ENCODE results near the gene OR2D3. TPM values are rescaled to one million over a fixed set of nuclear protein-coding genes. Genes with fewer than 3 reads are reported as not detected.
"Not testable (repeated sequence)": the region's sequence is repeated elsewhere in the genome, so short reads cannot be mapped to it uniquely, and the experiment has no call there.

Gene OR2D3
- total RNA-seq, 1 experiment from 2014 or later: not detected

DNA sequence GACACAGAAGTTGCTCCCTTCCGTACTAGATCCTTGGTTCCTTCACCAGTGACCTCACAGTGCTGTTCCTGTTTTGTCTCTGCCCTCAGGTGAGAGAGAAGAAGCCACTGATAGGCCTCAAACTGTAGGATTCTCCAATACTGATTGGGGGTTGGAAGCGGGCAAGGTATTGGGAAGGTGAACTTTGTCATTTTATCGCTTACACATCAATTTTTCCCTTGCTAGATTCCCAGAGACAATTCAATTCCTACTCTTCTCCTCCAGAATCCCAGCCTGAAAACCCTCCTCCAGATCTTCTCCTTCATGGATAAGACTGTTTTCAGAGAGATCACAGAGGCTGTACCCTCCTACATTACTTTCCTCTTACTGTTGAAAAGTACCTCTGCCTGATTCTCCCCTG, 9.4 kb upstream of the OR2D3 start:
- no peak for DNase-seq
- no peak overlapping the region for H3K4me3 ChIP-seq (ENCODE audit: insufficient read depth, low read depth, low read length)
- no peaks in the 10 kb centered on the region for H3K27me3 ChIP-seq (ENCODE audit: control insufficient read depth, insufficient read depth, low read length)
- no peaks in the 10 kb centered on the region for H3K36me3 ChIP-seq (replicated peaks; ENCODE audit: control insufficient read depth, insufficient read depth, low read length)

DNA sequence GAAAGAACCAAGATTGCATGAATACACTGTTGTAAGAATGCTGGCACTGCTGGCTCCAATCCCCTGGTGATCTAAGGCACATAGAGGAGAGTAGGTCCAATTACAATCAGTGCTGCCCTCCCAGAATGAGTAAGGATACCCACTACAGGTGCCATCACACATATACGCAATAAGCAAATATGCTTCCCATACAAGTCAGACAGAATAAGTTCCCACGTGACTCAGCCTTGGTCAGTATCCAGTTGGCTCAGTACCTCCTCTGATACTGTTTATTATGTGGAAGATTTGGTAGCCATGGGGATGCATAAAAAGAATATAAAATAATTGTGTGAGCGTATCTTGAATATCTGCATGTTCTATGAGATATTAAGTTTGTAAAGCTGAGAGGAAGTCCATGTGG, 8.9 kb upstream of the OR2D3 start:
- Histone ChIP-seq H3K36me3 (replicated peaks; ENCODE audit: control insufficient read depth, insufficient read depth, low read length) (no peaks in the 10 kb centered on the region), H3K27me3 (ENCODE audit: control insufficient read depth, insufficient read depth, low read length) (no peaks in the 10 kb centered on the region), H3K4me3 (ENCODE audit: insufficient read depth, low read depth, low read length) (no peak overlapping the region)
- DNase-seq: no peak

DNA sequence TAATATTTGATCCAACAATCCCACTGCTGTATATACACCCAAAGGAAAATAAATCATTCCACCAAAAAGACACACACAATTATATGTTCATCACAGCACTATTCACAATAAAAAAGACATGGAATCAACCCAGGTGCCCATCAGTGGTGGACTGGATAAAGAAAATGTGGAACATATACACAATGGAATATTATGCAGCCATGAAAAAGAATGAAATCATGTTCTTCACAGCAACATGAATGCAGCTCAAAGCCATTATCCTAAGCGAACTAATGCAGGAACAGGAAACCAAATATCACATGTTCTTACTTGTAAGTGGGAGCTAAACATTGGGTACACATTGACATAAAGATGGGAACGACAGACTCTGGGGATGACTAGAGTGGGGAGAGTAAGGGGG, 1.1 kb upstream of the OR2D3 start:
- no peak for DNase-seq
- Histone ChIP-seq H3K4me3 (ENCODE audit: insufficient read depth, low read depth, low read length) (no peak overlapping the region), H3K27me3 (ENCODE audit: control insufficient read depth, insufficient read depth, low read length) (no peaks in the 10 kb centered on the region), H3K36me3 (replicated peaks; ENCODE audit: control insufficient read depth, insufficient read depth, low read length) (no peaks in the 10 kb centered on the region)

DNA sequence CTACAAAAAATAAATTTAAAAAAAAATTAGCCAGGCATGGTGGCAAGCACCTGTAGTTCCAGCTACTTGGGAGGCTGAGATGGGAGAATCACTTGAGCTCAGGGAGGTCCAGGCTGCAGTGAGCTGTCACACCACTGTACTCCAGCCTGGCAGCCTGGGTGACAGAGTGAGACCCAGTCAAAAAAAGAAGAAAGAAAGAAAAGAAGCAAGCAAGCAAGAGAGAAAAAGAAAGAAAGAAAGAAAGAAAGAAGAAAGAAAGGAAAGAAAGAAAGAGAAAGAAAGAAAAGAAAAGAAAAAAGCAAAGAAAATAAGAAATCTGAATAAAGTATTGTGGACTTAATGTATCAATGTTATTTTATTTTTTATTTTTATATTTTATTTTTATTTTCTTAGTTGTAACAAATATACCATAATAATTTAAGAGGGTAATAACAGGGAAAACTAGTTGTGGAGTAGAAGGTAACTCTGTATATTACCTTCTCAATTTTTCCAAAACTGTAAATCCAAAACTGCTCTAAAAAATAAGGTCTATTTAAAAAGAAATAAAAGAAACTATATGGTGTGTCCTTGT, 4.3 kb downstream of the OR2D3 start:
- no peak for DNase-seq
- Histone ChIP-seq H3K36me3 (replicated peaks; ENCODE audit: control insufficient read depth, insufficient read depth, low read length) (no peaks in the 10 kb centered on the region), H3K27me3 (ENCODE audit: control insufficient read depth, insufficient read depth, low read length) (no peaks in the 10 kb centered on the region), H3K4me3 (ENCODE audit: insufficient read depth, low read depth, low read length) (no peak overlapping the region)

DNA sequence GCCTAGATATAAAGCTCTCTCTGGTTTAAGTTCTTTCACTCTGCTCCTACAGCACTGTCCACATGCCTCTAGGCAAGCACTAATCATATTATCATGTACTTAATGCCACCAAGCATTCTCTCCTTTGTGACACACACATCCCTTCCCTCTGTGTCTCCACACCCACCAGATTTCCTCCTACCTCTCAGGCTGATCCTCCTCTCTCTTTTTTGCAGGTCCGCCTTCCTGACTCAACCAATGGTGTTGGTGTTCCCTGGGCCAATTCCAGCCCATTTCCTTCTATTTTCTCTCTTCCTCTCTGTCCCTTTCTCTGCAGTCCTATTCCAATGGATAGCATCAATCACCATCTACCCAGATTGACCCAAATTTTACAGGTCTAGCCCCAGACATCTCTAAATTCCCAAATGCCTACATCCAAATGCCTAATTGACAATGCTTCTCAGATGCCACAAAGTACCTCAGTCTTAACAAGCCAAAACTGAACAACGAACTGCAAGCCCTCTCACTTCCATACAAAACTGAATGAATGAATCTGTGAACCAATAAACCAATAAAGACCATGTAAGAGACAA, 4.9 kb downstream of the OR2D3 start:
- Histone ChIP-seq H3K4me3 (ENCODE audit: insufficient read depth, low read depth, low read length) (peak overlapping the region; percentile 98), H3K27me3 (ENCODE audit: control insufficient read depth, insufficient read depth, low read length) (no peaks in the 10 kb centered on the region), H3K36me3 (replicated peaks; ENCODE audit: control insufficient read depth, insufficient read depth, low read length) (no peaks in the 10 kb centered on the region)
- peak; percentile 23 for DNase-seq

DNA sequence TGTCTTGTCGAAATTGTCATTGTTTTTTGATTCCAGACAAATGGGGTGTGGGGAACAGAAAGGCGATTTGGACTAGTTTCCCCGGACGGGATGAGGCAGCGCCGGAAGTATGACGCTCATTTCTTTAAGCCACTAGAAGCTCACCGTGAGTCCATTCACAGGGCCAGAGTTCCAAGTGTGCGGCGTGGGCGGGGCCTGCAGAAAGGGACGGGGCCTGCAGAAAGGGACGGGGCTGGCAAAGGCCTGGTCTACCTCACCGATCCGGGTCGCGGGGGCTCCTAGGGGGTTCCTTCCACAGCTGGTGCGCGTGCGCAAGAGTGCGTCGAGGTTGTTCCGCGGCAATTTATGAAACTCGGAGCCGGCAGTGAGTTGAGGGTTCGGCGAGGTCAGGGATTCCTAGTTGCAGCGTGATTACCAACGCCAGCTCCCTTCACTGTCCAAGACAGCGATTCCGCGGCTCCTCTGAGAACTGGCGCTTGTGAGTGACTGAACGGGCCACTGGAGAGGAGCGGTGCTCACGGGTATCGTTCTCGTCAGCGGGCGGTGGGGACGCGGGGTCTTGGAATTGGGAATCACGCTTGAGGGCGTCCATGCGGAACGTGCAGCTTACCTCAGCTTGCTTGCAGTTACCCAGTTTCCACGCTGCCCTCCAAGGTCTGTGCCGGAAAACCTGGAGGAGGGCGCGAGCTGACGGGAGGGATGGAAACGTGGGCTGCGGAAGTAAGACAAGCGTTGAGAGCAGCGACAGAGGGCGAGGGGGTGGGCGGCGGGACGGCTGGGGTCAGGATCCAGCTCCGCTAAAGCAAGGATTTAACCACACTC, 5.6 kb downstream of the OR2D3 start, which contains the start of gene ZNF215:
ZNF215 (plus strand) TSS at position 219 of the 822 bp plus-strand sequence. CDS start 5,847 bp downstream, outside the sequence.
- no peaks in the 10 kb centered on the region for H3K36me3 ChIP-seq (replicated peaks; ENCODE audit: control insufficient read depth, insufficient read depth, low read length)
- H3K27me3 ChIP-seq (ENCODE audit: control insufficient read depth, insufficient read depth, low read length): no peaks in the 10 kb centered on the region
- peak within 1 kb of the TSS; percentile 98 for H3K4me3 ChIP-seq (ENCODE audit: insufficient read depth, low read depth, low read length)
- DNase-seq: peak; percentile 86

DNA sequence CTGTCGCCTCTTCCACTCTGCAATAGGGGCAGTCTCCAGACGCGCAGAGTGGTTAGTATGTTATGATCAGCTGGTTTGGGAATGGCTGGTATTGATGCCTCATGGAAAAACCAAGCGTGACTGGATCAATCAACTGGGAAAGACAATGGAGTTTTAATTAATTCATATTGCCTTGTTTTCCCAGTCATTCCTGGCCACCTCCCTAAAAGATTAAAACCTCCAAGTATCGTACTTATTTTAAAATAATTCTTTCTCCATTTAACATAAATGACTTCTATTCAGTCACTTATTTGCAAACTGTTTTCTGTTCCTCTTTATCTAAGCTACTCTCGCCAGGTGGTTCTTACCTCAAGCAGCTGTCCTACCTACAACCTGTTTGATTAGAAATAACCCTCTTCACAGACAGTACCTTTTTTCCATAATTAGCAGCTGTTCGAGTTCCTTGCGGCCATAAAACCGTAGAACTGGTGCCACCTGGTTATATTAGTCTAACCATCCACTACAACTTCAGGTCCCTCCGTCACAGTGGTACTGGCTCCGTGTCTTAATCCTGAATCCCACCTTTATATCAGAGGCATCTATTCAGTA, 6.3 kb downstream of the OR2D3 start:
- no peak for DNase-seq
- H3K27me3 ChIP-seq (ENCODE audit: control insufficient read depth, insufficient read depth, low read length): no peaks in the 10 kb centered on the region
- peaks cover under 1% of the 10 kb centered on the region for H3K36me3 ChIP-seq (replicated peaks; ENCODE audit: control insufficient read depth, insufficient read depth, low read length)
- peak overlapping the region; percentile 98 for H3K4me3 ChIP-seq (ENCODE audit: insufficient read depth, low read depth, low read length)

DNA sequence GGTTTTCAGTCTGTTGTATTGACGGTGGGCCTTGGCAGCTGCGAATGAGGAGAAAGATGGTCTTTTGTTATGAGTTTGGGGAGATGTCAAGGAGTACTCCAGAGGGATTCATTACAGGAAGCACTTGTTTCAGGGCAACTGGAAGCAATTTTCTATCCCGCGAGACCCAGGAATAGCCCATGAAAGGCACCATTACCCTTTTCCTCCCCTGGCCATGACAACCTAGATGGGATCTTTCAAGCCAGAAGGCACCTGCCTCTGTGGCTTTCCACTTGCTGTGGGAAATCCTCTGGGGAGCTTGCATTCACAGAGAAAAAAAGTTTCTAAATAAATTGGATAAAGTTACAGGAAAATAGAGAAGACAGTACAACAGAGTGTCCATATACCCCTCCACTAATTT, 8.1 kb downstream of the OR2D3 start:
- Histone ChIP-seq H3K27me3 (ENCODE audit: control insufficient read depth, insufficient read depth, low read length) (no peaks in the 10 kb centered on the region), H3K4me3 (ENCODE audit: insufficient read depth, low read depth, low read length) (no peak overlapping the region), H3K36me3 (replicated peaks; ENCODE audit: control insufficient read depth, insufficient read depth, low read length) (peaks cover 4% of the 10 kb centered on the region)
- no peak for DNase-seq

DNA sequence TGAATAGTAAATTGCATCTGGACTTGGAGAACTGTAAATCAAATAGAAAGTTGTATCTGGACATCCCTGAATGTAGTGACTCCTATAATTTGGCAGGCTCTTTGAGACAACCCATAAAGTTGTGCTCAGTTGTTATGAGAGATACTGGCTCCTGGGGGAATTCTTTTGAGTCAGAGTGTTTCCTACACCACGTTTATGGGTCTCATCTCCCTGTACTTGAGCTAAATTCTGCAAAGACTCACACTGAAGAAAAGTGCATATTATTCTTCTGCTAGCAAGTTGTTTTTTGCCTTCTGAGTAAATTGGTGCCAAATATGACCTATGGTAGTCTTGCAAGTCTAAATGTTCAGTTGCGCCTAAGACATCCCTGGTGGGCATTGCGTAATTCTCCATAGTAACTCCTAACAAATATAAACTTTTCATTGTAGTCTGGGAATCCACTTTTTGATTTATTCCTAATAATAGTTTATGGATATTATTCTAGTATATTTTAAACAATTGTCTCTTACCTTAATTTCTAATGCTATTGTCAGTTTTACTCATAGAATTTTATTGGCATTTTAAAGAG, 10.4 kb downstream of the OR2D3 start:
- Histone ChIP-seq H3K27me3 (ENCODE audit: control insufficient read depth, insufficient read depth, low read length) (no peaks in the 10 kb centered on the region), H3K4me3 (ENCODE audit: insufficient read depth, low read depth, low read length) (no peak overlapping the region), H3K36me3 (replicated peaks; ENCODE audit: control insufficient read depth, insufficient read depth, low read length) (peaks cover 5% of the 10 kb centered on the region)
- no peak for DNase-seq

DNA sequence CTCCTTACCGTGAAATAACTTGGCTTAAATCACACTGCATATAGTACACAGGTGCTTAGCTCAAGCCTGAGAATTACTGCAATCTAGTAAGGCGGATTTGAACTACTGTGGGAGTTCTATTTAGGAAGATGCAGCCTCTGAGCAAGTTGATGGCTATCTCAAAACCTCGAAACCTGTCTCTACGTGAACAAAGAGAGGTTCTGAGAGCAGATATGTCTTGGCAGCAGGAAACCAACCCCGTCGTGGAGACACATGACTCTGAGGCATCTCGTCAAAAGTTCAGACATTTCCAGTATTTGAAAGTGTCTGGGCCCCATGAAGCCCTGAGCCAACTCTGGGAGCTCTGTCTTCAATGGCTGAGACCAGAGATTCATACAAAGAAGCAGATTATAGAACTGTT, 11.3 kb downstream of the OR2D3 start:
- Histone ChIP-seq H3K4me3 (ENCODE audit: insufficient read depth, low read depth, low read length) (no peak overlapping the region), H3K27me3 (ENCODE audit: control insufficient read depth, insufficient read depth, low read length) (no peaks in the 10 kb centered on the region), H3K36me3 (replicated peaks; ENCODE audit: control insufficient read depth, insufficient read depth, low read length) (peaks cover 5% of the 10 kb centered on the region)
- DNase-seq: no peak

DNA sequence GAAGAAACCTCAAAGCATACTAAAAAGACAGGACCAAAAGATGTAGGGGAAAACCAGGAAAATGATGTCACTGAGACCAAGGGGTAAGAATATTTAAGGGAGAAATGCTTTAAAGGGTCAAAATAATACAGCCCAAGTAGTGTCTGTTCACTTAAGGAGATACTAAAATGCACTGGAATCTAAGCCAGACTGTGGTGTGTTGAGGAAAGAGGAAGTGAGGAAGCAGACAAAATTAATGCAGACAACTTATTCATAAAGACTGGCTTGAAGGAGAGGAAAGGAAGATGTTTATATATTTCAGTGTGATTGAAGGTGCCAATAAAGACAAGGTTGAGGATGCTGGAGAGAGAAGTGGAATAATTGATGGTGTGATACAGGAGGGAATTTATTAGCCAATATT, 21.2 kb downstream of the OR2D3 start:
- no peak for DNase-seq
- no peak overlapping the region for H3K4me3 ChIP-seq (ENCODE audit: insufficient read depth, low read depth, low read length)
- H3K27me3 ChIP-seq (ENCODE audit: control insufficient read depth, insufficient read depth, low read length): no peaks in the 10 kb centered on the region
- peaks cover 6% of the 10 kb centered on the region for H3K36me3 ChIP-seq (replicated peaks; ENCODE audit: control insufficient read depth, insufficient read depth, low read length)

DNA sequence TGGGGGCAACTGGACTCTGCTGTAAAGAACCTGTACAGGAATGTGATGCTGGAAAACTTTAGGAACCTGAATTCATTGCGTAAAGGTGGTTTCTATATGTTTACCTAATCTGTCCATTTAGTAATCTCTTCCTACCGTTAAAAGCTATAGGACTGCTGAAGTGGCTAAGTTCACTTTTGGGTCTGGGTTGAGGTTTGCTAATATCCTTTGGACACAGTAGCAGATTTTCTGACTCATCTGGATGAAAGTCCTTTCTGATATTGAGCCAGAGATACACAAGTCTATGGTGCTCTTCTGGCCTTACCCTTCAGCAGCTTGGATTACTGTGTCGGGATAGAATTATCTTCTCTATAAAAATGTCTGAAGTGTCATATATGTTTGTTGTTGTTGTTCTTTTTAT, 22.3 kb downstream of the OR2D3 start:
- Histone ChIP-seq H3K27me3 (ENCODE audit: control insufficient read depth, insufficient read depth, low read length) (no peaks in the 10 kb centered on the region), H3K4me3 (ENCODE audit: insufficient read depth, low read depth, low read length) (no peak overlapping the region), H3K36me3 (replicated peaks; ENCODE audit: control insufficient read depth, insufficient read depth, low read length) (peaks cover 6% of the 10 kb centered on the region)
- no peak for DNase-seq

DNA sequence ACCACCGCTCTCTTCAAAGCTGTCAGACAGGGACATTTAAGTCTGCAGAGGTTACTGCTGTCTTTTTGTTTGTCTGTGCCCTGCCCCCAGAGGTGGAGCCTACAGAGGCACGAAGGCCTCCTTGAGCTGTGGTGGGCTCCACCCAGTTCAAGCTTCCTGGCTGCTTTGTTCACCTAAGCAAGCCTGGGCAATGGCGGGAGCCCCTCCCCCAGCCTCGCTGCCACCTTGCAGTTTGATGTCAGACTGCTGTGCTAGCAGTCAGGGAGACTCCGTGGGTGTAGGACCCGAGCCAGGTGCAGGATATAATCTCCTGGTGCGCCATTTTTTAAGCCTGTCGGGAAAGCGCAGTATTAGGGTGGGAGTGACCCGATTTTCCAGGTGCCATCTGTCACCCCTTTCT, 33.4 kb downstream of the OR2D3 start:
- not testable (repeated sequence) for H3K4me3 ChIP-seq (ENCODE audit: insufficient read depth, low read depth, low read length); H3K27me3 ChIP-seq (ENCODE audit: control insufficient read depth, insufficient read depth, low read length); DNase-seq; H3K36me3 ChIP-seq (replicated peaks; ENCODE audit: control insufficient read depth, insufficient read depth, low read length)

DNA sequence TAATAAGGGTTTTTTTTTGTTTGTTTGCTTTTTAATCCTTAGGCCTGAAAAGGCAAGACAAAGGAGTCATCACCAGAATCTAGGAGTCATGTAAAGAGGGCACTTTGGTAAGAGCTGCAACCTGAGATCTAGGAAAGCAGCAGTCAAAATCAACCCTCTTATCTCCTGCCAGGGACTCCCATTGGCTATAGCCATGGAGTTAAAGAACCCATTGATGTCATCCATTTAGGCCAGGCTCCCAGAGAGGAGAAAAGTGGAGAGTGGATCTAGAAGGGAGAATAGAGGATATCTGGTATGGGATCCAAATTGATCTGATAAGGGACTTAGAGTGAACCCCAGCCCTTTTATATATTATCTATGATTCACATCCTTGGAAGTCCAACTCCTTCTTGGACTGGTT, 41.3 kb downstream of the OR2D3 start:
- Histone ChIP-seq H3K27me3 (ENCODE audit: control insufficient read depth, insufficient read depth, low read length) (no peaks in the 10 kb centered on the region), H3K36me3 (replicated peaks; ENCODE audit: control insufficient read depth, insufficient read depth, low read length) (no peaks in the 10 kb centered on the region), H3K4me3 (ENCODE audit: insufficient read depth, low read depth, low read length) (no peak overlapping the region)
- DNase-seq: no peak

DNA sequence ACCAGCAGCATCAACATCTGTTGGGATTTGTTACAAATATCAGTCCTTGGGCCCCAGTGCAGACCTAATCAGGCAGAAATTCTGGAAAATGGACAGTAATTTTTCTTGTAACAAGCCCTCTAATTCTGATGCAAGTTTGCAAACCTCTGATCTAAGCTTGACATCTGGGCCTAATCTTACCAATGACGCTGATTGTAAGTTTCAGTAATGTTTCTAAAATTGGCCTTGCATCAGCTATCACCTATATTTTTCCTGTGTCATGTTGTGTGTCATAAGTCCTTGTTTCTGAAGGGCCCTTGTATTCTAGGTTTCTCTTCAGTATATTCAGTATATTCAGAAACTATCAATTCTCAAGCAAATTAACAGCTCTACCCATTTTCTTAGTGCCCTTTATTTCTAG, 41.9 kb downstream of the OR2D3 start:
- no peak for DNase-seq
- H3K27me3 ChIP-seq (ENCODE audit: control insufficient read depth, insufficient read depth, low read length): no peaks in the 10 kb centered on the region
- no peak overlapping the region for H3K4me3 ChIP-seq (ENCODE audit: insufficient read depth, low read depth, low read length)
- no peaks in the 10 kb centered on the region for H3K36me3 ChIP-seq (replicated peaks; ENCODE audit: control insufficient read depth, insufficient read depth, low read length)
